Mucosa of descending colon (tissue), 3 donors: ENCODE results near the gene BCL2. TPM values are rescaled to one million over a fixed set of nuclear protein-coding genes. Genes with fewer than 3 reads are reported as not detected.

ENCODE experiments used
- ATAC-seq: fragments of 200-7000 bp; cut with Tn5 transposase; one replicate; pipeline ENCODE4 v1.9.1; 2020; ENCODE audit warnings: mild to moderate bottlenecking, moderate library complexity
- DNase-seq, 3 donors: peaks; one replicate each; pipeline ENCODE4 v3.0.0-alpha.2; 2020
- H3K36me3 ChIP-seq: fragments of 200-600 bp; one replicate; pipeline ENCODE4 v1.8.0; 2021; ENCODE audit warnings: low read depth, mild to moderate bottlenecking
- H3K4me1 ChIP-seq: fragments of 200-600 bp; one replicate; pipeline ENCODE4 v1.8.0; 2021; ENCODE audit warnings: low read depth, mild to moderate bottlenecking
- H3K4me3 ChIP-seq: fragments of 200-600 bp; one replicate; pipeline ENCODE4 v1.8.0; 2021; ENCODE audit warnings: mild to moderate bottlenecking
- H3K9me3 ChIP-seq: fragments of 200-600 bp; one replicate; pipeline ENCODE4 v1.8.0; 2021; ENCODE audit warnings: mild to moderate bottlenecking
- CTCF ChIP-seq: fragments of 200-600 bp; IDR thresholded peaks from one replicate; pipeline ENCODE4 v1.8.0; 2022; ENCODE audit warnings: antibody characterized with exemption, mild to moderate bottlenecking
- intact Hi-C, 2 donors: fragments of 100-400 bp; cut with DNase I in 1 of 2; cut with micrococcal nuclease in 1 of 2; formaldehyde crosslinking; loops; one replicate each; pipeline versions ENCODE4 v1.11.0 to v1.11.1; 2022; cut with DNase I, micrococcal nuclease
- total RNA-seq, 3 donors: library from RNA; stranded (reverse); fragmentation: NEBNext Ultra II Directional in 2 of 3; extraction: Animal tissue kit (Norgen Biotek cat#: 25700) in 2 of 3; gene quantifications; one replicate each; pipeline versions ENCODE4 v1.2.1 to v1.2.4, GENCODE V29; 2021 to 2023
- donor health status: DM: no; HTN: no; CAD: no; lungs with moderate emphysema.
- donor health status: DM: no; HTN: no; CAD: no.
- donor health status: DM: no; HTN: yes; CAD: no.

BCL2 gene
- total RNA-seq, 3 donors from 2014 or later: 17.7 to 25.7 (median 20.5) TPM

- Histone ChIP-seq H3K4me3 (no peak overlapping the region), H3K36me3 (no peaks in the 10 kb centered on the region), H3K9me3 (no peaks in the 10 kb centered on the region), H3K4me1 (peaks cover 17% of the 10 kb centered on the region)
- TF ChIP-seq CTCF: no peak
- intact Hi-C loops: loop anchor here in 1 of 2 donors (10.0 kb wide), 1 partner anchor 67 kb away; the partner anchor contains the start of gene BCL2
- DNase-seq (no peak), ATAC-seq (no peak)
Measured at GRCh38 chr18:63247506-63247905, 72.1 kb downstream of the BCL2 start.

- DNase-seq (no peak), ATAC-seq (no peak)
- no peaks in the 10 kb centered on the region for H3K9me3 ChIP-seq
- peaks cover 9% of the 10 kb centered on the region for H3K4me1 ChIP-seq
- intact Hi-C loops: loop anchor here in 1 of 2 donors (10.0 kb wide), 1 partner anchor 69 kb away; the partner anchor contains the start of gene BCL2
- H3K36me3 ChIP-seq: no peaks in the 10 kb centered on the region
- TF ChIP-seq CTCF: no peak
- no peak overlapping the region for H3K4me3 ChIP-seq
Measured at GRCh38 chr18:63245600-63245999, 74.0 kb downstream of the BCL2 start.

DNA sequence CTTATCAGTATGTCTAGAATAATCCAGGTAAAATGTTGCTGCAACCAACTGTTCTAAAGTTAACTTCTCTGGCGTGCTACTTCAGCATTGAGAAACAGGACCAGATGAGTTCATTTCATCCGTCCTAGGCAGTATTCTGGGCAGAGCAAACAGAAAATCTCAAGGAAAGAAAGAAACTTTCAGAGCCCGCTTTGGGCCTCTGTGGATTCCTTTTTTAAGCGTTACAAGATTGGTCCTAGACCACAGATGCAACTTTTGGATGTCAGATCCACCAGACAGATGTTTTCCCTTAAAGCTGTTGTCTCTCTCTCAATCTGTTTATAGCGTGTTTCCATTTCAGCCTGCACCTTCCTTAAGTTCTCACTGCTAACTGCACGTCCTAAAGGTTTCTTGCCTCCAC, 75.0 kb downstream of the BCL2 start:
- intact Hi-C loops: loop anchor here in 1 of 2 donors (10.0 kb wide), 1 partner anchor 70 kb away; the partner anchor contains the start of gene BCL2

DNA sequence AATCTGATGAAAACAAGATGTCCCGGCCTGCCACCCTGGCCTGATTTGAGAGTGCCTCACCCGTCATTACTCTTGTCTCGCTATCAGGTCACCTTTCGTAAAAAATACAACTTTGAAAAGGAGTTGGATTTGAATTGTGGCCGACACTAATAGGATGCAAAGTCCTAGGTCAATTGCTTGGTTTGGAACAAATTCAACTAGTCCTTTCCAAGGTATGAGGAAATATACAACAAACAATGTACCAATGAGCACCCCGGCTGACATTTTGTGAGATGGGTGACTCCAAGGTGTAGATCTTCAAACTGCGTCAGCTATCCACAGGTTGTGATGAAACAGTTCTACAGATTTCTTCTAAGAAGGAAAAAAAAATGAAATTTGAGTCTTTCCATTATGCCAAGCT, 77.8 kb downstream of the BCL2 start:
- TF ChIP-seq CTCF: no peak
- H3K4me3 ChIP-seq: no peak overlapping the region
- no peaks in the 10 kb centered on the region for H3K9me3 ChIP-seq
- intact Hi-C loops: loop anchor here in 1 of 2 donors (10.0 kb wide), 1 partner anchor 73 kb away; the partner anchor contains the start of gene BCL2
- ATAC-seq (peak; percentile 42), DNase-seq (no peak)
- no peaks in the 10 kb centered on the region for H3K36me3 ChIP-seq
- H3K4me1 ChIP-seq: peaks cover 13% of the 10 kb centered on the region

More for the DNA sequence above, 75.0 kb downstream of the BCL2 start:
- TF ChIP-seq CTCF: no peak
- Histone ChIP-seq H3K4me1 (no peaks in the 10 kb centered on the region), H3K36me3 (no peaks in the 10 kb centered on the region), H3K9me3 (no peaks in the 10 kb centered on the region), H3K4me3 (no peak overlapping the region)
- ATAC-seq: no peak
- DNase-seq: no peak

- DNase-seq: no peak
- ATAC-seq: no peak
- Histone ChIP-seq H3K4me1 (peaks cover 13% of the 10 kb centered on the region), H3K36me3 (no peaks in the 10 kb centered on the region), H3K9me3 (no peaks in the 10 kb centered on the region), H3K4me3 (no peak overlapping the region)
- intact Hi-C loops: loop anchor here in 1 of 2 donors (10.0 kb wide), 1 partner anchor 73 kb away; the partner anchor contains the start of gene BCL2
- no peak for TF ChIP-seq CTCF
Measured at GRCh38 chr18:63241317-63241712, 78.3 kb downstream of the BCL2 start.
